Prostate gland (tissue), 2 donors: ENCODE results near the gene CBARP. TPM values are rescaled to one million over a fixed set of nuclear protein-coding genes. Genes with fewer than 3 reads are reported as not detected.

ENCODE experiments used
- DNase-seq: peaks from one replicate; pipeline ENCODE4 v3.0.0-alpha.2; 2019; ENCODE audit warnings: low spot score
- H3K27ac ChIP-seq, 2 donors: fragments of 200-600 bp; sonication (generic); 2 replicates each; pipeline ENCODE4 v1.5.1; 2017 to 2019
- H3K27me3 ChIP-seq: fragments of 200-600 bp; sonication (generic); replicated peaks from 2 replicates; pipeline ENCODE4 v1.5.1; 2019; ENCODE audit not compliant: insufficient read depth
- H3K36me3 ChIP-seq, 2 donors: fragments of 200-600 bp; sonication (generic); 1 replicate in 1 of 2; 2 replicates in 1 of 2; pipeline versions ENCODE4 v1.5.1 to v1.8.1; 2017 to 2019
- H3K4me1 ChIP-seq: fragments of 200-600 bp; sonication (generic); replicated peaks from 2 replicates; pipeline ENCODE4 v1.5.1; 2019
- H3K4me3 ChIP-seq, 2 donors: fragments of 200-600 bp; sonication (generic); 2 replicates each; pipeline ENCODE4 v1.5.1; 2017 to 2019
- H3K9me3 ChIP-seq: fragments of 200-600 bp; sonication (generic); 2 replicates; pipeline ENCODE4 v1.5.1; 2017
- POLR2A ChIP-seq: fragments of 450-650 bp; IDR thresholded peaks from one replicate; pipeline ENCODE4 v1.6.1; 2016; ENCODE audit warnings: antibody characterized with exemption, mild to moderate bottlenecking
- POLR2AphosphoS5 ChIP-seq: sonication (generic); formaldehyde crosslinking; IDR thresholded peaks from one replicate; pipeline ENCODE4 v1.6.1; 2017; ENCODE audit warnings: antibody characterized with exemption
- WGBS: methylation state at CpG from one replicate; pipeline ENCODE4 v1.1.5; 2018; 5-methylcytosine and 5-hydroxymethylcytosine counted together
- intact Hi-C: fragments of 100-400 bp; cut with DNase I; formaldehyde crosslinking; loops from one replicate; pipeline ENCODE4 v1.14.2; 2022
- total RNA-seq, 2 donors: library from RNA; depleted of rRNA; stranded (reverse); fragments of >200 nt; gene quantifications; one replicate each; pipeline ENCODE4 v1.1.0, GENCODE V29; 2016
- TF ChIP-seq, protein P1 (sequence below), 4 experiments: fragments of 200-600 bp in 2 of 4; fragments of 450-650 bp in 2 of 4; sonication (generic) in 2 of 4; IDR thresholded peaks; 1 replicate in 3 of 4; 2 replicates in 1 of 4; pipeline ENCODE4 v1.5.1; 2016 to 2019; ENCODE audit warnings: antibody characterized with exemption in 4 of 4, mild to moderate bottlenecking in 2 of 4, moderate library complexity in 2 of 4

CBARP gene
- total RNA-seq, 2 donors from 2014 or later, result 0.68 to 4.4 TPM

DNA sequence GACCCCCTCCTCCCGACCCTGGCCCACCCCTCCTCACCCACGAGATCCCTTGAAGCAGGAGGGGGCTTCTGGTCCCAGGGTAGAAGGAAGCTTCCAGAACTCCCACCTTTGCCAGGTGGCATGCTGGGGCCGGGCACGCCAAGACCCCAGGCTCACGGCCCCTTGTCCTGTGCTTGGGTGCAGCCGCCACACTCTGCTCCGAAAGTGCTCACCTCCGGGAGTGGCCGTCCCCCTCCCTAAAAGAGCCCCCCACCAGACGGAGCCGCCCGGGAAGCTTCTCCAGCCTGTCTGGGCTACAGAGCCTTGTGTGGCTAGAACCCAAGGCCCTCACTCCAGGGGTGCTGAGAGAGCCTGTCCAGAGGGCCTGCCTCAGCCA, 46.1 kb upstream of the CBARP start:
- intact Hi-C loops, result no loop called here
- H3K27me3 ChIP-seq, result peaks cover 7% of the 10 kb centered on the region
- no peaks in the 10 kb centered on the region for H3K4me1 ChIP-seq
- no peak overlapping the region for H3K4me3 ChIP-seq
- WGBS, result 85% methylated on average over 12 of the region's 12 CpGs
- H3K36me3 ChIP-seq, result no peaks in the 10 kb centered on the region
- DNase-seq, result no peak
- no peak overlapping the region for H3K27ac ChIP-seq
- TF ChIP-seq, protein P1, sequence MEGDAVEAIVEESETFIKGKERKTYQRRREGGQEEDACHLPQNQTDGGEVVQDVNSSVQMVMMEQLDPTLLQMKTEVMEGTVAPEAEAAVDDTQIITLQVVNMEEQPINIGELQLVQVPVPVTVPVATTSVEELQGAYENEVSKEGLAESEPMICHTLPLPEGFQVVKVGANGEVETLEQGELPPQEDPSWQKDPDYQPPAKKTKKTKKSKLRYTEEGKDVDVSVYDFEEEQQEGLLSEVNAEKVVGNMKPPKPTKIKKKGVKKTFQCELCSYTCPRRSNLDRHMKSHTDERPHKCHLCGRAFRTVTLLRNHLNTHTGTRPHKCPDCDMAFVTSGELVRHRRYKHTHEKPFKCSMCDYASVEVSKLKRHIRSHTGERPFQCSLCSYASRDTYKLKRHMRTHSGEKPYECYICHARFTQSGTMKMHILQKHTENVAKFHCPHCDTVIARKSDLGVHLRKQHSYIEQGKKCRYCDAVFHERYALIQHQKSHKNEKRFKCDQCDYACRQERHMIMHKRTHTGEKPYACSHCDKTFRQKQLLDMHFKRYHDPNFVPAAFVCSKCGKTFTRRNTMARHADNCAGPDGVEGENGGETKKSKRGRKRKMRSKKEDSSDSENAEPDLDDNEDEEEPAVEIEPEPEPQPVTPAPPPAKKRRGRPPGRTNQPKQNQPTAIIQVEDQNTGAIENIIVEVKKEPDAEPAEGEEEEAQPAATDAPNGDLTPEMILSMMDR (IDR thresholded peaks at IDR 0.05), result no peak
- TF ChIP-seq POLR2AphosphoS5 (no peak), POLR2A (no peak)
- no peaks in the 10 kb centered on the region for H3K9me3 ChIP-seq

- H3K4me3 ChIP-seq, result no peak overlapping the region
- no peak overlapping the region for H3K27ac ChIP-seq
- no peaks in the 10 kb centered on the region for H3K36me3 ChIP-seq
- no peaks in the 10 kb centered on the region for H3K9me3 ChIP-seq
- H3K27me3 ChIP-seq, result peaks cover 5% of the 10 kb centered on the region
- 84% methylated on average over 25 of the region's 29 CpGs for WGBS
- intact Hi-C loops, result no loop called here
- DNase-seq, result no peak
- H3K4me1 ChIP-seq, result no peaks in the 10 kb centered on the region
- TF ChIP-seq POLR2A, result no peak
Observed at GRCh38 chr19:1283207-1283916, 45.6 kb upstream of the CBARP start.

- Histone ChIP-seq H3K27ac (no peak overlapping the region), H3K36me3 (no peaks in the 10 kb centered on the region), H3K9me3 (no peaks in the 10 kb centered on the region), H3K27me3 (peaks cover 5% of the 10 kb centered on the region), H3K4me1 (no peaks in the 10 kb centered on the region), H3K4me3 (no peak overlapping the region)
- WGBS, result 78% methylated on average over 18 of the region's 18 CpGs
- intact Hi-C loops, result no loop called here
- no peak for TF ChIP-seq POLR2A
- no peak for TF ChIP-seq POLR2AphosphoS5
- TF ChIP-seq, protein P1 (IDR thresholded peaks at IDR 0.05), result no peak
- no peak for DNase-seq
Observed at GRCh38 chr19:1282588-1283206, 44.9 kb upstream of the CBARP start.

DNA sequence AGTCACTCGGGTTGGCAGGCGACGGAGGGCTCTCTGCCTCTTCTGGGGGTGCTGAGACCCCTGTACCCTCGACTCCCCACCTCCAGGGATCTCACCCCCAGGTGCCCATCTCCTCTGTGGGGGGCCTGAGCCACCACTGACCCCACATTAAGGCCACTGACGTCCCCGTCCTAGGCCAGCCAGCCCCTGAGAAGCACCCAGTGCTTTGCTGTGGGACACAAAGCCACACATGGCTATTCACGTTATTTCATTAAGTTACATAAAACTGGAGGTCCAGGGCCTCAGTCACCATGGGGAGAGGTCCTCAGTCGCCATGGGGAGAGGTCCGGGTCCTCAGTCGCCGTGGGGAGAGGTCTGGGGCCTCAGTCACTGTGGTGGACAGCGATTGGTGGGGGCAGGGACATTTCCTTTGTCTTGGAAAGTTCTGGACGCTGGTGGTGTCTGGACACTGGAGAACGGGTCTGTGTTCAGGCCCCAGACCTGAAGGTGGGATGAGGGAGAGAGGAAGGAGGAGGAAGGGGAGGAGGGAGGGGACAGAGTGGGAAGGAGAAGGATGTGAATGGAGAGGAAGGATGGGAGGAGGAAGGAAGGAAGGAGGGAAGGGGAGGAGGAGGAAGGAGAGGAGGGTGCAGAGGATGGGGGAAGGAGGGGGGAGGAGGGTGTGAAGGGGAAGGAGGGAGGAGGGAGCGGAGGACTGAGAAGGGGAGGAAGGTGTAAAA, 43.9 kb upstream of the CBARP start:
- no peaks in the 10 kb centered on the region for H3K4me1 ChIP-seq
- H3K9me3 ChIP-seq, result no peaks in the 10 kb centered on the region
- H3K27me3 ChIP-seq, result peaks cover under 1% of the 10 kb centered on the region
- TF ChIP-seq, protein P1 (IDR thresholded peaks at IDR 0.05), result no peak
- TF ChIP-seq POLR2AphosphoS5 (no peak), POLR2A (no peak)
- WGBS, result 74% methylated on average over 14 of the region's 15 CpGs
- no peak for DNase-seq
- intact Hi-C loops, result no loop called here
- H3K4me3 ChIP-seq, result no peak overlapping the region
- H3K27ac ChIP-seq, result no peak overlapping the region
- H3K36me3 ChIP-seq, result no peaks in the 10 kb centered on the region

DNA sequence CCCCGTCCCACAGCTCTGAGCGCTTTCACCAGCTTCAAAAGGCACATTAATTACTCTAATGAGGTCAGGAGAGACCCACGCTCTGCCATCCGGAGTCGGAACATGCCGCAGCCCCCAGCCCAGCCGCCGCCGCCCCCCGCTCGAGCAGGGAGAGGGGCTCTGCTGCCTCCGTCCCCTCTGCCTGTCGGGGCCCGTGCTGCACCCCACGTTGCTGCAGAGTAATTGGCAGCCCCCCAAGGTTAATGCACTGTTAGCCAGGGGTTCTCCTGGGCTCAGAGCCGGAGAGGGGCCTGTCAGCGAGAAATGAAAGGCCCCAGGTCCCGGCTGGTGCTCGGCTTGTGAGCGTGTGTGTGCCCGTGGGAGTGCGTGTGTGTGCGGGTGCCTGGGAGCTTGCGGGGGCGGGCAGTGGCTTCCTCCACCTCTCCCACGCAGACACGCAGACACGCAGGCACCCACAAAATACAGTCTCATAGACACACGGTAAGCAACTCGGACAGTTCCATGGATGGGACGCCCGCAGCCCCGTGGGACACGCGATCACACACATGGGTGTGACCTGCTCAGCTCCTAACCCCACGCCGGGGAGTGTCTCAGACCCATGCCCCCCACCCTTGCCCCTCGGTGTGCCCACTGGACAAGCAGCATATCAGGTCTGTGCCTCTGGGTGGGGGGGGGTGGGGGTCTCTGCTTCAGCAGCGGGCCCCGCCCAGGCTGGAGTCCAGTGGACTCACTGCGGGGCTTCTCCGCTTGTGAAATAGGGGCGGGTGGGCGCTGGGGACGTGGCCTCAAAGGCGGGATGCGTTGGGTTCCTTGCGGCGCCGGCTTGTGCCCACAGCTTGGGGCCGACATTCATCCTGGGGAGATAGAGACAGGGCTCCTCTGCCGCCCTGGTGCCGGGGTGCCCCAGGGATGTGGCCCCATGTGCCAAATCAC, 43.1 kb upstream of the CBARP start:
- H3K9me3 ChIP-seq, result no peaks in the 10 kb centered on the region
- H3K4me1 ChIP-seq, result peaks cover 8% of the 10 kb centered on the region
- no peak for DNase-seq
- no peak overlapping the region for H3K27ac ChIP-seq
- intact Hi-C loops, result no loop called here
- no peaks in the 10 kb centered on the region for H3K36me3 ChIP-seq
- WGBS, result 88% methylated on average over 49 of the region's 53 CpGs
- H3K27me3 ChIP-seq, result no peaks in the 10 kb centered on the region
- H3K4me3 ChIP-seq, result no peak overlapping the region
- TF ChIP-seq, protein P1 (IDR thresholded peaks at IDR 0.05), result no peak
- TF ChIP-seq POLR2AphosphoS5 (no peak), POLR2A (no peak)
